Measurements from ENCODE around the gene TSACC.

Gene TSACC

GRCh38 chr1:156376146-156376545 is 37.8 kb downstream of the TSACC start:
- DNase-seq (ENCODE audit: low read depth in 2 of 2), result no peak

GRCh38 chr1:156376958-156377919 is 38.9 kb downstream of the TSACC start:
- DNase-seq (ENCODE audit: low read depth in 2 of 2), result no peak

GRCh38 chr1:156378557-156378956 is 40.2 kb downstream of the TSACC start:
- no peak for DNase-seq (ENCODE audit: low read depth in 2 of 2)

- DNase-seq (ENCODE audit: low read depth in 2 of 2), result no peak
Measured at GRCh38 chr1:156379420-156380165, 41.3 kb downstream of the TSACC start.

- DNase-seq (ENCODE audit: low read depth in 2 of 2), result no peak
Measured at GRCh38 chr1:156382561-156382960, 44.2 kb downstream of the TSACC start.

GRCh38 chr1:156383023-156383422 is 44.7 kb downstream of the TSACC start:
- DNase-seq (ENCODE audit: low read depth in 2 of 2), result peak; percentile 40 to 57

GRCh38 chr1:156384007-156384406 is 45.7 kb downstream of the TSACC start:
- DNase-seq (ENCODE audit: low read depth in 2 of 2), result no peak

GRCh38 chr1:156384658-156385057 is 46.3 kb downstream of the TSACC start:
- no peak for DNase-seq (ENCODE audit: low read depth in 2 of 2)

- peak; percentile 47 to 51 for DNase-seq (ENCODE audit: low read depth in 2 of 2)
Measured at GRCh38 chr1:156385534-156386031, 47.3 kb downstream of the TSACC start.

GRCh38 chr1:156386134-156386901 is 48.0 kb downstream of the TSACC start:
- no peak for DNase-seq (ENCODE audit: low read depth in 2 of 2)

GRCh38 chr1:156386949-156387869 is 48.9 kb downstream of the TSACC start:
- DNase-seq (ENCODE audit: low read depth in 2 of 2), result no peak

GRCh38 chr1:156387870-156388173 is 49.5 kb downstream of the TSACC start:
- DNase-seq (ENCODE audit: low read depth in 2 of 2), result no peak

- no peak for DNase-seq (ENCODE audit: low read depth in 2 of 2)
Measured at GRCh38 chr1:156388174-156389137, 50.1 kb downstream of the TSACC start.

- no peak for DNase-seq (ENCODE audit: low read depth in 2 of 2)
Measured at GRCh38 chr1:156389311-156389710, 51.0 kb downstream of the TSACC start.

- no peak for DNase-seq (ENCODE audit: low read depth in 2 of 2)
Measured at GRCh38 chr1:156390469-156391365, 52.4 kb downstream of the TSACC start.

GRCh38 chr1:156391366-156391677 is 53.0 kb downstream of the TSACC start:
- no peak for DNase-seq (ENCODE audit: low read depth in 2 of 2)

GRCh38 chr1:156391701-156392100 is 53.4 kb downstream of the TSACC start:
- no peak for DNase-seq (ENCODE audit: low read depth in 2 of 2)

- DNase-seq (ENCODE audit: low read depth in 2 of 2), result no peak
Measured at GRCh38 chr1:156392452-156392853, 54.1 kb downstream of the TSACC start.

GRCh38 chr1:156393095-156393494 is 54.8 kb downstream of the TSACC start:
- no peak for DNase-seq (ENCODE audit: low read depth in 2 of 2)
